GM20431 (cell line): ENCODE measurements around the gene P2RY1.

Experiments
- in situ Hi-C: fragments of 300-500 bp; cut with MseI, MboI; formaldehyde crosslinking; loops from one replicate; pipeline ENCODE4 v1.15.0; 2020; ENCODE audit warnings: low sequenced_read_pairs; ENCODE audit not compliant: unreplicated experiment

Gene P2RY1, protein sequence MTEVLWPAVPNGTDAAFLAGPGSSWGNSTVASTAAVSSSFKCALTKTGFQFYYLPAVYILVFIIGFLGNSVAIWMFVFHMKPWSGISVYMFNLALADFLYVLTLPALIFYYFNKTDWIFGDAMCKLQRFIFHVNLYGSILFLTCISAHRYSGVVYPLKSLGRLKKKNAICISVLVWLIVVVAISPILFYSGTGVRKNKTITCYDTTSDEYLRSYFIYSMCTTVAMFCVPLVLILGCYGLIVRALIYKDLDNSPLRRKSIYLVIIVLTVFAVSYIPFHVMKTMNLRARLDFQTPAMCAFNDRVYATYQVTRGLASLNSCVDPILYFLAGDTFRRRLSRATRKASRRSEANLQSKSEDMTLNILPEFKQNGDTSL

DNA sequence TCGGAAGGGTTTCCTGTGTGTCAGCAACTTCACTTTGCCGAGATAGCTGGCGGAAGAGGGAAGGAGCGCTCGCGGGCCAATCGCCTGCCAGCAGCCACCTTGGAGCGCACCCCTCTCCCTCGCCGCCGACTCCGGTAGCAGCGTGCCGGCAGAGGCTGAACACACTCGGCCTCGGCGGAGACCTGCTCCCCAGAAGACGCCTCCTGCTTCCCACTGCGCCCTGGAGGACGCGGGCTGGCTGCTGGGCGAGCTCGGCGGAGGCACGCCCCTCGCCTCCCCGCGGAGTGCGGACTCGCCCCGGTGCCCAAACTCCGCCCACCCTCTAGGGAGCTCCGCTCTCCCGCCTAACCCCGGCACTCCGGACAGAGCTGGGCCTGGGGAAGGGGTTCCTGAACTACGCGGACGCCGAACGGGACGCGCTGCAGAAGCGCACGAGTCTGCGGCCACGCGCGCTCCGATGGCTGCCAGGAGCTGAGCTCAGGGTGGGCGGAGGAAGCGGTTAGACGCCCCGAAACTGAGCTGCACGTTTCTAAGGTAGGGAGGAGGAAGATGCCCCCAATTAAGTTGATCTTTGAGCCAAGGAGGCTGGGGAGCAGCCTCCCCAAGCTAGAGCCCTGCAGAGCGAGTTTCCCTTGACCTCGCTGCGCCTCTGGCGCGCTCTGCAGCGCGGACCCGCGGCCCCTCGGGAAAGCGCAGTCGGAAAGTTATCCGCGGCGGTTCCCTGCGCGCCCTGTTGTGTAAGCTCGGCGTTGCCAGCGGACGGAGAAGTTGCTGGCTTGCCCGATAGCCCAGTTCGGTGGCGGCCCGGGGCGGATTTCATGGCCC is at the start of gene P2RY1:
Gene P2RY1 (plus strand): TSS at position 356 of the 825 bp plus-strand sequence. CDS start 652 bp downstream, outside the sequence.
- in situ Hi-C loops: no loop called here

DNA sequence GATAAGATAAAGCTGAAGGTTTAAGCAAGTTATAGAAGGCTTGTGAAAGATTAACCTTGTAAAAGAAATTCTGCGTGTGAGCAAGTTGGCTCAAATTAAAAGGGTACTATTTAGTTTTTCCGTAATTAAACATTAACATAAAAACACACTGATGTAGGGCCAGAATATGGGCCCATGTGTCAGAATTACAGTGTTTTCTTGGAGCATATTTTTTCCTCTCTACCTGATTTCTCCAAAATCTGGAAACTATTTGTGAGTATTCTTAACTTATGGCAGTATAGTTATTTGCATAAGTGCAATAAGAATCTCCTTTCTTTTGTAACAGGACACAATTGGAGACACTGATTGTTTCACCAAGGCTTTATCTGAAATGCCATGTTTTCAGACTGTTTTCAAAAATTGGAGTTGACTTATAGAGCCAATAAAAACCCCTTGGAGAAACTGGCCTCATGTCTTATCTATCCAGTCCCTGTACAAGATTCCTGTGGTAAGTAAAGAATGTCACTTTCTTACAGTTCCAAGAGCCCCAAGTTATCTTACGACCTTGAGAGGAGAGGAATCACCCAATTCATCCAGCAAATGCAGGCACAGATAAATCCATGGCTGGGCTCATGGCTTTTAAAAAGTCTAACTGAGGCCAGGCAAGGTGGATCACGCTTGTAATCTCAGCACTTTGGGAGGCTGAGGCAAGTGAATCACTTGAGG is 47.8 kb upstream of the P2RY1 start:
- in situ Hi-C loops: no loop called here

- in situ Hi-C loops: no loop called here
Measured at GRCh38 chr3:152790651-152791387, 44.1 kb upstream of the P2RY1 start.

- in situ Hi-C loops: no loop called here
Measured at GRCh38 chr3:152793969-152794368, 41.0 kb upstream of the P2RY1 start.

DNA sequence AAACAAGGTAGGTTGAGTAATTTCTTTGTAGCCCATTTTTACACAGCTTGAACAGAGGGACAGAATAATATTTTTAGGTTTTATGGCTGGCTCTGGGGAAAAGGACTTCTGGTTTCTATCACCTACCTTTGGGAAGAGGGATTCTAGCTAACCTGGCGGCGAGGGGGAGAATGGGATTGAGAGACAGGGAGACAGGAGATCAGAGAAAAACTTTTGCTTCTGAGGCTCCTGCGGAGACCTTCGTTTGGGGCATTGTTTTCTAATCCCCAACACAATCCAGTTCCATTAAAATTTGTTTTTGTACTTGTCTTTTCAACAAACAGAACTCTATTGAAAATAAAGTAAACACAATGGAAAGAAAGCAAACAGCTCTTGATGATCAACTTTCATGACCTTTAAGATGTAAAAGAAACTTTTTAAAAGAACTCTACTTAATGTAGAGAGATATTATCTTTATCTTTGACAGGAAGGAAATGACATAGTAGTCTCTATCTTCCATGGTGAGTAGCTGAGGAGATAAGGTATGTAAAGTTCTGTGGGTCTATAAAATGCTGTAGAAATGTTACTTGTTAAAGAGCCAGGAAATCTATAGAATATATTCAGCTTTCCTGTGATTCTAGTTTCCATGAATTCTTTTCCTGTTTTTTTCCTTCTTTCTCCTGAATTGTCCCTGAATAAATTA is 37.0 kb upstream of the P2RY1 start:
- in situ Hi-C loops: no loop called here

DNA sequence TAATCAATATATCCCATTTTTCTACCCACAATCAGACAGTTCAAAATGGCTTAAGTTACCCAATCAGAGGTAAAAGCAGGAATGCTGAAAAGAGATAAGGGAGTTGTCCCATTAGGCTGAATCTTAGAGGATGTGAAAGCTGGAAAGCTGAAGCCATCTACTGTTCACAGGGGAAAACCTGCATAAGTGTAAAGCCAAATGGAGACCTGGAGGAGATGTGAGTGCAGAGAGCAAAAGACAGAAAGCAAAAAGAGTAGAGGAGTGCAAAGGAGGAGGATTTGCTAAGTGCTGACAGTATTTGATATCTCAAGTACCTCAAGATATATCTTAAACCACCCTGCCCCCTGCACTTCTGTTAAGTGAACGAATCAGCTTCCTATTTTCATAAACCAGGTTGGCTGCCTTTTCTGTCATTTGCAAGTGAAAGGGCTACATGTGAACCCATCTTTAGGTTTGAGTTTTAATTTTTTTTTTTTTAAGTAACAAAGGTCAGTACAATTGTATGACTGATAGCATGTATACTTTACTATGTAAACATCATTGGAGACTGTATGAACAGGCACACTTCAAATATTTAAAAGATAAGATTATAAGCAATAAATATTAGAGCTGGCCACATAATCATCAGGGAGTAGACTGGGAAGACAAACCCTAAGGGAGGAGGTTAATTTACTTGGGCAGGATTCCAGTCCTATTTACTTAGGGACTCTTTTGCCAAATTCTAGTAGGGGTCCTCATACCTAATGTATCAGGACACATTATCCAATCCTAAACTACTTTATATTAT is 22.8 kb upstream of the P2RY1 start:
- in situ Hi-C loops: no loop called here

DNA sequence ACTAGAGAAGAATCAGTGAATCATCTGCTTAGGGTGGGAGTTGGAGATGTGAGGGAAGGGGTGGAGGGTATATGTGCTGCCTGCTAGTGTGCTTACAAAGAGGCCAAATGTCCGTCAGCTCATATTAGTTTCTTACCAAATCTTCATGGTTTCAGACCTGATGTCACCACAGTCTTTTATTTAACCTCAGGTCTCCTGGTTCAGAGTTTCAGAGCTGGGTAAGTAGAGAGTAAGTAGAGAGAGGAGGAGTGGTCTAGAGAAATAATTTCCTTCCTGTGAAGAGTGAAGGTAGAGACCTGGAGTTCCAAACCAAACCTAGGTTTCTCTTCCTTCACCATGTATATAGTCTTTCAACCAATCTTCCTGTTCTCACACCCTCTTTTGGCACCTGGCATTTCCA is 17.5 kb upstream of the P2RY1 start:
- in situ Hi-C loops: no loop called here

GRCh38 chr3:152818027-152818426 is 16.9 kb upstream of the P2RY1 start:
- in situ Hi-C loops: no loop called here

DNA sequence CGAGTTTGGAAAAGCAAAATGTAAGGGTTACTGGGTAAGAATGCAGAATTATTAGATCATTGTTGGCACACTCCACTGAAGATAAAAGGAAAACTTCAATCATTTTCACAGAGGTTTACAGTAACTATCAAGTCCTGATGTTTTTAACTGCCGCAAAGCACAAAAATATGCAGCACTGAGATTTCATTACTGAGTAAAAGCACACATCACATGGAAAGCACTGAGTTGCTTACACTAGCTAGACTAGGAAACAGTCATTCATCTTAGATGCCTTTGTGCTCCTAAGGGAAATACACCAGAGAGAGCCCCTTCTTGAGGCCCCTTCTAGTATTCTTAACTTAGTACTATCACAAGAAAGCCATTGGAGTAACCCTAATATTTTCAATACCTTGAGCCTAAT is 11.8 kb upstream of the P2RY1 start:
- in situ Hi-C loops: no loop called here

GRCh38 chr3:152823781-152824180 is 11.2 kb upstream of the P2RY1 start:
- in situ Hi-C loops: no loop called here

GRCh38 chr3:152825566-152825965 is 9.4 kb upstream of the P2RY1 start:
- in situ Hi-C loops: no loop called here

GRCh38 chr3:152826476-152826875 is 8.5 kb upstream of the P2RY1 start:
- in situ Hi-C loops: no loop called here

DNA sequence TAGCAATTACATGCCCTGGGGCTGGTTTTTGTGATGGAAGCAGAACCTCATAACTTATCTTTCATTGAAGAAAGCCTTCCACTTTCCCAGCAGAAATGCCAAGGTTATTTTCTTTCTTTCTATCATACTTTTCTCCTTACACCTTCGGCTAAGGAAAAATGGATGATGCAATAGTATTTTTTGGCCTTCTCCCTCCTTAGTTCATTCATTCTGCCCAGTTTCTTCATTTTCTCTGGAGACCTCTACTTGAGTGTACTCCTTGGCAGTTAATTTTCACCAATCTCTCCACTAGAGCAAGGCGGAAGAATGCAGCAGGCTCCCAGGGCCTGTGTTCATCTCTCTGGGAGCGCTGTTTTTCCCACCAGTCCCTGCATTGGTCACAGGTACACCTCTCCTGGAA is 7.6 kb upstream of the P2RY1 start:
- in situ Hi-C loops: no loop called here

GRCh38 chr3:152828075-152828840 is 6.7 kb upstream of the P2RY1 start:
- in situ Hi-C loops: no loop called here

DNA sequence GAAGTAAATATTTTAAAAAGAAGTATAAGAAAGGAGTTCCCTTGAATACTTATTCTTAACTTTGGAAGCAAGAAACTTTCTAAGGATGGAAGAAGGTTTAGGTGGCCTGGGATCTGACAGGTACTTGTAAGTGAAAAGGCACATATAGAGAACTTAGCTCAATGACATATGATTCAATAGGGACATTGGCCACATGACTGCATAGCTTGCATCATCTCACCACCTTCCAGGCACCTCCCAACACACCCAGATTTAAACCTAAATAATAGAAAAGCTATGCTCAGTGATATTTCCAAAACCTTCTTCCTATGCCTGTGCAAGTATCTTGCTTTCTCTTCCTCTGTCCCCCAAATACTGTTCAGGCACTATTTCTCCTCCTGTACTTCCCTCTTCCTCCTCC is 4.7 kb upstream of the P2RY1 start:
- in situ Hi-C loops: no loop called here

DNA sequence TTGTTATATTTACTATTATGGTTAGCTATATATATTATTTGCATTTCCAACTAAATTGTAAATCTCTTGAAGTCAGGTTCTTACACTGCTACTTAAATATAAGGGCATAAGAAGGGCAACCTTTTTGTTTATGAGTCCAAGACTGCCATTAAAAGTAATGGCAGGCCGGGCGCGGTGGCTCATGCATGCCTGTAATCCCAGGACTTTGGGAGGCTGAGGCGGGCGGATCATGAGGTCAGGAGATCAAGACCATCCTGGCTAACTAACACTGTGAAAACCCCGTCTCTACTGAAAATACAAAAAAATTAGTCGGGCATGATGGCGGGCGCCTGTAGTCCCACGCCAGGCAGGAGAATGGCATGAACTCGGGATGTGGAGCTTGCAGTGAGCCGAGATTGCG is 2.9 kb upstream of the P2RY1 start:
- in situ Hi-C loops: no loop called here

- in situ Hi-C loops: no loop called here
Measured at GRCh38 chr3:152833089-152833488, 1.8 kb upstream of the P2RY1 start.

DNA sequence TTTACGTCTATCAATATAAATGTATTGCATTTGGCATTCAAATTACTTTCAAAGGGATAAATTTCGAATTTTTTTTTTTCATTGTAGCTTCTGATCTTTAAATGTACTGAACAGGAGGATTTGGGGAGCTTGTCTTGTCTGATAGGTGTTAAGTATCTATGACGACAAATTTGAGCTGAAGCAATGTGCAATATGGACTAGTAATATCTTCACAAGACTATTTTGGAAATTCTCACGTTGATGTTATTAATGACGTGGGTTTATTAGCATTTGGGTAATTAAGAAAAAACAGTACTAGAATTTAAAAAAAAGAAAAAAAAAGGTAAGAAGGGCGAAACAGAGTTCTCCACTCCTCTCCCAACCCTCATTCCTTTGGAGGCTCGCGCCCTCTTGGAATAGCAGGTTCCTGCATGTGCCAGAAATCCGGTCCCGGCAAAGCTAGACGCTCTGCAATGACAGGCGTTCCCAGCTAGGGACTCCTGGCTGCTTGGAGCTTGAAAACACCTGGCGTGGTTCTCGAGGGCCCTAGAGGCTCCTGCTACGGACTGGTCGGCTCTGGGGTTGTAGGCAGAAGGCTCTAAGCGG is 648 bp upstream of the P2RY1 start:
- in situ Hi-C loops: no loop called here
